OCI-LY7 (cell line): ENCODE data around the gene GJB3. TPM values are rescaled to one million over a fixed set of nuclear protein-coding genes. Genes with fewer than 3 reads are reported as not detected.

Experiments
- BruUV-seq: library from RNA; stranded (reverse); fragments of 400-500 nt; replicated peaks from 2 replicates; lab custom pipeline; 2021; lab: Mats Ljungman, UMichigan
- CTCF ChIA-PET: fragments of 300-600 bp; sonication (Branson Sonifier 250); formaldehyde crosslinking; loops from one replicate; lab custom pipeline; 2022; ENCODE audit warnings: antibody characterized with exemption; ENCODE audit not compliant: unreplicated experiment; lab: Charles Lee
- POLR2A ChIA-PET: fragments of 300-600 bp; sonication (Branson Sonifier 250); formaldehyde crosslinking; loops from one replicate; lab custom pipeline; 2022; ENCODE audit warnings: antibody characterized with exemption; lab: Charles Lee
- DNase-seq: peaks from one replicate; pipeline ENCODE4 v3.0.0-alpha.2; 2015; ENCODE audit warnings: low spot score
- H2AFZ ChIP-seq: fragments of 200-600 bp; sonication (generic), shearing (Covaris generic); 2 replicates; pipeline ENCODE4 v1.6.1; 2014; ENCODE audit warnings: mild to moderate bottlenecking, antibody characterized with exemption, low read length, moderate library complexity
- H3K27ac ChIP-seq: fragments of 200-600 bp; sonication (generic); 2 replicates; pipeline ENCODE4 v1.5.1; 2014; ENCODE audit warnings: mixed run types, low read depth, mild to moderate bottlenecking, moderate library complexity, low read length, inconsistent platforms; ENCODE audit not compliant: poor library complexity, severe bottlenecking
- H3K36me3 ChIP-seq: fragments of 200-600 bp; sonication (generic); 2 replicates; pipeline ENCODE4 v1.6.1; 2014; ENCODE audit warnings: mild to moderate bottlenecking, antibody characterized with exemption, low read length, moderate library complexity, mixed read lengths; ENCODE audit not compliant: insufficient read depth
- H3K4me1 ChIP-seq: fragments of 200-600 bp; sonication (generic); 2 replicates; pipeline ENCODE4 v1.5.1; 2014; ENCODE audit warnings: mild to moderate bottlenecking, low read length; ENCODE audit not compliant: insufficient read depth, poor library complexity, severe bottlenecking
- H3K4me2 ChIP-seq: fragments of 200-600 bp; sonication (generic); 2 replicates; pipeline ENCODE4 v1.6.1; 2014; ENCODE audit warnings: mild to moderate bottlenecking, low read length
- H3K4me3 ChIP-seq: fragments of 200-600 bp; sonication (generic); 2 replicates; pipeline ENCODE4 v1.5.1; 2014; ENCODE audit warnings: mild to moderate bottlenecking, low read depth, low read length; ENCODE audit not compliant: poor library complexity, severe bottlenecking
- H3K79me2 ChIP-seq: fragments of 200-600 bp; sonication (generic); 2 replicates; pipeline ENCODE4 v1.6.1; 2016; ENCODE audit warnings: low read depth, mild to moderate bottlenecking, low read length, moderate library complexity, mixed read lengths; ENCODE audit not compliant: insufficient read depth
- H3K9me2 ChIP-seq: fragments of 200-600 bp; sonication (generic); 2 replicates; pipeline ENCODE4 v1.6.1; 2016; ENCODE audit warnings: mild to moderate bottlenecking, low read length, mixed read lengths; ENCODE audit not compliant: insufficient read depth
- H3K9me3 ChIP-seq: fragments of 200-600 bp; sonication (generic); 2 replicates; pipeline ENCODE4 v1.6.1; 2014; ENCODE audit warnings: mild to moderate bottlenecking, mixed run types, low read length, mixed read lengths
- H4K20me1 ChIP-seq: fragments of 200-600 bp; sonication (generic); 2 replicates; pipeline ENCODE4 v1.6.1; 2014; ENCODE audit warnings: mild to moderate bottlenecking, antibody characterized with exemption, low read length, moderate library complexity, mixed read lengths; ENCODE audit not compliant: insufficient read depth
- EZH2phosphoT487 ChIP-seq: fragments of 200-600 bp; sonication (generic); IDR thresholded peaks from 2 replicates; pipeline ENCODE4 v1.6.1; 2018; ENCODE audit warnings: low read depth, borderline replicate concordance, mild to moderate bottlenecking, mixed run types, antibody characterized with exemption, low read length, moderate library complexity, mixed read lengths
- intact Hi-C: fragments of 100-400 bp; cut with micrococcal nuclease; formaldehyde crosslinking; loops from one replicate; pipeline ENCODE4 v1.10.0; 2022; ENCODE audit not compliant: unreplicated experiment
- total RNA-seq, 2 experiments: library from RNA; depleted of rRNA in 1 of 2; stranded (reverse); fragments of >200 nt in 1 of 2; shearing (Covaris generic) in 1 of 2; gene quantifications; 2 replicates each; pipeline ENCODE4 v1.2.3, GENCODE V29; 2014 to 2022
- TF ChIP-seq, protein P1 (sequence below): fragments of 200-600 bp; sonication (generic); conservative IDR thresholded peaks from 2 replicates; pipeline ENCODE4 v1.5.1; 2014; ENCODE audit warnings: mild to moderate bottlenecking, antibody characterized with exemption, low read length, moderate library complexity, mixed read lengths

Gene GJB3
- total RNA-seq, 2 experiments from 2014 or later, result not detected

DNA sequence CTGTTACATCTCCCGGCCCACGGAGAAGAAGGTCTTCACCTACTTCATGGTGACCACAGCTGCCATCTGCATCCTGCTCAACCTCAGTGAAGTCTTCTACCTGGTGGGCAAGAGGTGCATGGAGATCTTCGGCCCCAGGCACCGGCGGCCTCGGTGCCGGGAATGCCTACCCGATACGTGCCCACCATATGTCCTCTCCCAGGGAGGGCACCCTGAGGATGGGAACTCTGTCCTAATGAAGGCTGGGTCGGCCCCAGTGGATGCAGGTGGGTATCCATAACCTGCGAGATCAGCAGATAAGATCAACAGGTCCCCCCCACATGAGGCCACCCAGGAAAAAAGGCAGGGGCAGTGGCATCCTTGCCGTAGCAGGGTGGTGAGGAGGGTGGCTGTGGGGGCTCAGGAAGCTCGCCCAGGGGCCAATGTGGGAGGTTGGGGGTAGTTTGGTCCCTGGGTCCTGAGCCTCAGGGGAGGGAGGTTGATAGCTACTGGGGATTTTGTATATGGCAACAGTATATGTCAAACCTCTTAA is 19.2 kb upstream of the GJB3 start:
- intact Hi-C loops, result no loop called here
- ChIA-PET POLR2A (no interaction called here), CTCF (no interaction called here)
- no peaks in the 10 kb centered on the region for H3K9me3 ChIP-seq
- H3K27ac ChIP-seq, result no peak overlapping the region
- no peaks in the 10 kb centered on the region for H3K9me2 ChIP-seq
- H3K79me2 ChIP-seq, result no peaks in the 10 kb centered on the region
- no peak overlapping the region for H3K4me2 ChIP-seq
- no peak overlapping the region for H3K4me3 ChIP-seq
- no peaks in the 10 kb centered on the region for H3K4me1 ChIP-seq
- no peaks in the 10 kb centered on the region for H4K20me1 ChIP-seq
- H3K36me3 ChIP-seq, result no peaks in the 10 kb centered on the region
- TF ChIP-seq, protein P1, sequence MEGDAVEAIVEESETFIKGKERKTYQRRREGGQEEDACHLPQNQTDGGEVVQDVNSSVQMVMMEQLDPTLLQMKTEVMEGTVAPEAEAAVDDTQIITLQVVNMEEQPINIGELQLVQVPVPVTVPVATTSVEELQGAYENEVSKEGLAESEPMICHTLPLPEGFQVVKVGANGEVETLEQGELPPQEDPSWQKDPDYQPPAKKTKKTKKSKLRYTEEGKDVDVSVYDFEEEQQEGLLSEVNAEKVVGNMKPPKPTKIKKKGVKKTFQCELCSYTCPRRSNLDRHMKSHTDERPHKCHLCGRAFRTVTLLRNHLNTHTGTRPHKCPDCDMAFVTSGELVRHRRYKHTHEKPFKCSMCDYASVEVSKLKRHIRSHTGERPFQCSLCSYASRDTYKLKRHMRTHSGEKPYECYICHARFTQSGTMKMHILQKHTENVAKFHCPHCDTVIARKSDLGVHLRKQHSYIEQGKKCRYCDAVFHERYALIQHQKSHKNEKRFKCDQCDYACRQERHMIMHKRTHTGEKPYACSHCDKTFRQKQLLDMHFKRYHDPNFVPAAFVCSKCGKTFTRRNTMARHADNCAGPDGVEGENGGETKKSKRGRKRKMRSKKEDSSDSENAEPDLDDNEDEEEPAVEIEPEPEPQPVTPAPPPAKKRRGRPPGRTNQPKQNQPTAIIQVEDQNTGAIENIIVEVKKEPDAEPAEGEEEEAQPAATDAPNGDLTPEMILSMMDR, result no peak
- TF ChIP-seq EZH2phosphoT487, result no peak
- no peak for DNase-seq
- no peak overlapping the region for H2AFZ ChIP-seq
- BruUV-seq, result no TSS peak

DNA sequence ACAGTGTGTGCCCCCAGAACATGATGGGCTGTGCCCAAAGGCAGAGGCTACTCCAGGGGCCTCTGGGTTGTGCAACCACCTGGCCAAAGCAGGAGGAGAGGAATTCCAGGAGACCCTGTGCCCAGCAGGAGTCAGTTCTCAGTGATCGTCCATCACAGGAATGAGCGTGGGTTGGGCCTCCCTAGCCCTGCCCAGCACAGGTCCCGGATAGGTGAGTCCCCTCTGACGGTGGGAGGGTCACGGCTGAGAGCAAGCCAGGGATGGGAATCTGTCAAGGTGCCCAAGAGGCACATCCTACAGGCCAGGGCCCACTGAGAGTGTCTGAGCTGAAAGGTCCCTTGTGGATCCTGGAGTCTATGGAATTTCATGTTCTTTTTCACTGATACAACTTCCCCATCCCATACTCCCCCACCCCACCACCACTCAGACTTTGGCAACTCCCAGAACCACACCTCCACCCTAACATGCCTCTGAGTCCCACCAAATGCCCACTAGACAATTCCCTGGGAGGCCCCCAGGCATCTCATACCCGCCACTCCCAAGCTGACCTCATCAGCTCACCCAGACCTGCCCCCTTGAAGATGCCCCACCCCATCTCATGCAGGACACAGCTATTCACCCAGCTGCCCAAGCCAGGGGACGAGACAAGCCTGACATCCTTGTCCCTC is 18.4 kb upstream of the GJB3 start:
- H4K20me1 ChIP-seq, result no peaks in the 10 kb centered on the region
- H3K4me1 ChIP-seq, result no peaks in the 10 kb centered on the region
- no peak for DNase-seq
- no peak overlapping the region for H2AFZ ChIP-seq
- CTCF ChIA-PET, result no interaction called here
- POLR2A ChIA-PET, result no interaction called here
- H3K9me2 ChIP-seq, result no peaks in the 10 kb centered on the region
- no peaks in the 10 kb centered on the region for H3K79me2 ChIP-seq
- H3K36me3 ChIP-seq, result no peaks in the 10 kb centered on the region
- H3K4me2 ChIP-seq, result no peak overlapping the region
- no peak overlapping the region for H3K27ac ChIP-seq
- BruUV-seq, result no TSS peak
- no peak overlapping the region for H3K4me3 ChIP-seq
- intact Hi-C loops, result no loop called here
- TF ChIP-seq EZH2phosphoT487, result no peak
- TF ChIP-seq, protein P1, result no peak
- H3K9me3 ChIP-seq, result no peaks in the 10 kb centered on the region

DNA sequence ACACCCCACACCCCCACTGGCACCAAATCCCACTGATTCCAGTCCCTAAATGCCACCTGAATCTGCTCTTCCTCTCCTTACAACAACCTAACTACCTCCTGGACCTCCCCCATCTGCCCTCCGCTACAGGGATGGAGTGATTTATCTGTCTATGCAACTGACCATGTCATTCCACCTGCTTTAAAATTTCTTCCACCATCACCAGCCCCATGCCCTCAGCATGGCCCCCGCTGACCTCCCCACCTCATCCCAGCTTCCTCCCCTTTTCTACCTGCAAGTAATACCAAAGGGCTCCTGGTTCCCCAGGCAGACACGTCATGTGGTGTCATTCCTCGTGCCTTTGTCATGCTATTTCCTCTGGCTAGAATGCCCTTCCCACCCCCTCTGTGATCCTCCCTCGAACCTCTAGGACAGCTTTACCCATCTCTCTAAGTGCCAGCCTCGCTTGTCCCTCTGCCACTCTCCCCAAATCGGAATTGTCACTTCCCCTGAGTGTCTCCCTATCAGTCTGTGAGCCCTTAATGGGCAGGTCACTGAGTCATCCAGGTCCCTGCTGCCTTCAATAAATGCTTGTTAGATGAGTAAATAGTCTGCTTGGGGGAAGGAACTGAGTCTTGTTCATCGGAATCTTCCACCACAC is 17.8 kb upstream of the GJB3 start:
- intact Hi-C loops, result no loop called here
- Histone ChIP-seq H3K27ac (no peak overlapping the region), H3K9me2 (no peaks in the 10 kb centered on the region), H3K4me2 (no peak overlapping the region), H3K4me1 (no peaks in the 10 kb centered on the region), H3K36me3 (no peaks in the 10 kb centered on the region), H3K4me3 (no peak overlapping the region), H2AFZ (no peak overlapping the region), H3K9me3 (no peaks in the 10 kb centered on the region), H4K20me1 (no peaks in the 10 kb centered on the region), H3K79me2 (no peaks in the 10 kb centered on the region)
- DNase-seq, result no peak
- TF ChIP-seq, protein P1, result no peak
- no peak for TF ChIP-seq EZH2phosphoT487
- no TSS peak for BruUV-seq
- ChIA-PET POLR2A (no interaction called here), CTCF (no interaction called here)
